K562 (cell line): ENCODE data around the gene SDK1.

Source experiments
- EP300 ChIP-seq: IDR thresholded peaks from 2 replicates; pipeline ENCODE4 v1.6.1; 2012; ENCODE audit warnings: low read length, improper control_type of control experiment
- MAFF ChIP-seq: IDR thresholded peaks from 2 replicates; pipeline ENCODE4 v1.6.1; 2012; ENCODE audit warnings: low read length, improper control_type of control experiment
- POLR2A ChIP-seq: fragments of 450-650 bp; conservative IDR thresholded peaks from 2 replicates; pipeline ENCODE4 v1.6.1; 2016
- POLR2AphosphoS5 ChIP-seq: IDR thresholded peaks from 2 replicates; pipeline ENCODE4 v1.6.1; 2011; ENCODE audit warnings: mild to moderate bottlenecking, low read depth, low read length, moderate library complexity; ENCODE audit not compliant: control insufficient read depth, insufficient read depth
- POLR2B ChIP-seq: fragments of 450-650 bp; IDR thresholded peaks from 2 replicates; pipeline ENCODE4 v1.6.1; 2018; ENCODE audit warnings: low read depth; ENCODE audit not compliant: partially characterized antibody
- SIN3A ChIP-seq, 2 experiments: fragments of 150-350 bp in 1 of 2; IDR thresholded peaks; 2 replicates each; pipeline ENCODE4 v1.6.1; 2011 to 2016; ENCODE audit warnings: borderline replicate concordance in 2 of 2, low read depth in 2 of 2, low read length in 2 of 2, mild to moderate bottlenecking in 2 of 2, moderate library complexity in 2 of 2; ENCODE audit not compliant: control insufficient read depth in 1 of 2
- ZNF133 ChIP-seq: fragments of 250-450 bp; sonication (Bioruptor Pico); IDR thresholded peaks from 2 replicates; pipeline ENCODE4 v1.4.0; 2020; ENCODE audit warnings: mild to moderate bottlenecking
- ZNF592 ChIP-seq: fragments of 450-650 bp; IDR thresholded peaks from 2 replicates; pipeline ENCODE4 v1.6.1; 2017; ENCODE audit warnings: antibody characterized with exemption, mild to moderate bottlenecking
- ZNF644 ChIP-seq: fragments of 200-800 bp; sonication (Bioruptor generic); IDR thresholded peaks from 2 replicates; pipeline ENCODE4 v1.6.1; 2016; ENCODE audit warnings: low read depth, missing genetic modification characterization, missing compliant biosample characterization
- TF ChIP-seq, protein P1 (sequence below), 3 experiments: IDR thresholded peaks in 2 of 3; conservative IDR thresholded peaks in 1 of 3; 2 replicates each; pipeline ENCODE4 v1.5.1; 2011 to 2012; ENCODE audit warnings: low read length in 3 of 3, mild to moderate bottlenecking in 3 of 3, control low read depth in 2 of 3, improper control_type of control experiment in 1 of 3, inconsistent platforms in 1 of 3, low read depth in 1 of 3, mixed read lengths in 1 of 3, moderate library complexity in 1 of 3; ENCODE audit not compliant: insufficient read depth in 2 of 3

- no peak for TF ChIP-seq ZNF644 (tag)
- TF ChIP-seq ZNF592, result no peak
- no peak for TF ChIP-seq ZNF133 (CRISPR knock-in tag)
- TF ChIP-seq SIN3A (IDR thresholded peaks at IDR 0.05; ENCODE audit: borderline replicate concordance in 2 of 2, control insufficient read depth in 1 of 2, low read depth in 2 of 2, low read length in 2 of 2), result no peak
- no peak for TF ChIP-seq POLR2AphosphoS5
- no peak for TF ChIP-seq MAFF
- TF ChIP-seq POLR2A, result no peak
- TF ChIP-seq, protein P1, sequence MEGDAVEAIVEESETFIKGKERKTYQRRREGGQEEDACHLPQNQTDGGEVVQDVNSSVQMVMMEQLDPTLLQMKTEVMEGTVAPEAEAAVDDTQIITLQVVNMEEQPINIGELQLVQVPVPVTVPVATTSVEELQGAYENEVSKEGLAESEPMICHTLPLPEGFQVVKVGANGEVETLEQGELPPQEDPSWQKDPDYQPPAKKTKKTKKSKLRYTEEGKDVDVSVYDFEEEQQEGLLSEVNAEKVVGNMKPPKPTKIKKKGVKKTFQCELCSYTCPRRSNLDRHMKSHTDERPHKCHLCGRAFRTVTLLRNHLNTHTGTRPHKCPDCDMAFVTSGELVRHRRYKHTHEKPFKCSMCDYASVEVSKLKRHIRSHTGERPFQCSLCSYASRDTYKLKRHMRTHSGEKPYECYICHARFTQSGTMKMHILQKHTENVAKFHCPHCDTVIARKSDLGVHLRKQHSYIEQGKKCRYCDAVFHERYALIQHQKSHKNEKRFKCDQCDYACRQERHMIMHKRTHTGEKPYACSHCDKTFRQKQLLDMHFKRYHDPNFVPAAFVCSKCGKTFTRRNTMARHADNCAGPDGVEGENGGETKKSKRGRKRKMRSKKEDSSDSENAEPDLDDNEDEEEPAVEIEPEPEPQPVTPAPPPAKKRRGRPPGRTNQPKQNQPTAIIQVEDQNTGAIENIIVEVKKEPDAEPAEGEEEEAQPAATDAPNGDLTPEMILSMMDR (IDR thresholded peaks at IDR 0.05 in 2 of 3, conservative IDR thresholded peaks at IDR 0.05 in 1 of 3; ENCODE audit: insufficient read depth in 2 of 3, low read depth in 1 of 3, low read length in 3 of 3), result no peak
- no peak for TF ChIP-seq EP300
- no peak for TF ChIP-seq POLR2B
These were observed 34.8 kb upstream of the SDK1 start for GRCh38 chr7:3266240-3266639.
